K562 (cell line): ENCODE results near the gene HS3ST4. TPM values are rescaled to one million over a fixed set of nuclear protein-coding genes. Genes with fewer than 3 reads are reported as not detected.

ENCODE experiments used
- ATAC-seq: fragments of 200-7000 bp; cut with Tn5 transposase; 3 replicates; pipeline ENCODE4 v1.9.1; 2020; ENCODE audit warnings: moderate library complexity
- BruUV-seq: library from RNA; stranded (reverse); fragments of 400-500 nt; replicated peaks from 2 replicates; lab custom pipeline; 2021; lab: Mats Ljungman, UMichigan
- CTCF ChIA-PET: fragments of 300-600 bp; formaldehyde crosslinking; extraction: SDS; loops from one replicate; lab custom pipeline; 2021; ENCODE audit warnings: low intra/inter-chr PET ratio; lab: Yijun Ruan, JAX
- POLR2A ChIA-PET: fragments of 300-600, 350-650 bp; sonication (Branson Sonifier 250); formaldehyde crosslinking; extraction: SDS; loops from one replicate; lab custom pipeline; 2021; ENCODE audit warnings: antibody characterized with exemption, inconsistent platforms; lab: Yijun Ruan, JAX
- DNase-seq, 4 experiments: peaks; one replicate each; pipeline versions ENCODE4 v3.0.0 to v3.0.0-alpha.2; 2011 to 2018; ENCODE audit warnings: low spot score in 3 of 4, mixed read lengths in 3 of 4; ENCODE audit errors: extremely low read depth in 1 of 4
- FAIRE-seq: peaks from 2 replicates; lab custom pipeline; 2011; peaks lifted over from hg19 to GRCh38; lab: Jason Lieb, UNC
- H2AFZ ChIP-seq: 2 replicates; pipeline ENCODE4 v1.6.0; 2011; ENCODE audit warnings: low read depth, low read length, control low read depth, inconsistent platforms
- H3K27ac ChIP-seq: fragments of 200-600 bp; 3 replicates; pipeline ENCODE4 v1.8.0; 2011; ENCODE audit warnings: low read depth, mild to moderate bottlenecking, control low read depth, inconsistent platforms, low read length, moderate library complexity, mixed read lengths; ENCODE audit errors: extremely low read depth
- H3K27me3 ChIP-seq, 2 experiments: fragments of 300-600 bp in 1 of 2; 2 replicates in 1 of 2; 3 replicates in 1 of 2; pipeline versions ENCODE4 v1.6.0 to v1.8.0; 2011; ENCODE audit warnings: inconsistent platforms in 2 of 2, low read length in 2 of 2, mild to moderate bottlenecking in 1 of 2, mixed read lengths in 1 of 2, moderate library complexity in 1 of 2; ENCODE audit not compliant: control insufficient read depth in 2 of 2, insufficient read depth in 2 of 2
- H3K36me3 ChIP-seq: fragments of 300-600 bp; 3 replicates; pipeline ENCODE4 v1.8.0; 2011; ENCODE audit warnings: mild to moderate bottlenecking, low read length, inconsistent platforms; ENCODE audit not compliant: control insufficient read depth, insufficient read depth
- H3K4me1 ChIP-seq, 2 experiments: fragments of 200-600 bp in 1 of 2; replicated peaks in 1 of 2; 2 replicates in 1 of 2; 3 replicates in 1 of 2; pipeline versions ENCODE4 v1.5.1 to v1.8.0; 2011; ENCODE audit warnings: inconsistent platforms in 2 of 2, low read length in 2 of 2, mild to moderate bottlenecking in 1 of 2, mixed read lengths in 1 of 2, moderate library complexity in 1 of 2; ENCODE audit not compliant: control insufficient read depth in 2 of 2, insufficient read depth in 2 of 2
- H3K4me2 ChIP-seq: 2 replicates; pipeline ENCODE4 v1.6.1; 2011; ENCODE audit warnings: low read length, control low read depth, inconsistent platforms, mixed read lengths; ENCODE audit not compliant: insufficient read depth
- H3K4me3 ChIP-seq: fragments of 200-600 bp; sonication (generic), shearing (Covaris generic); 2 replicates; pipeline ENCODE4 v1.5.1; 2016; ENCODE audit warnings: control low read depth, inconsistent platforms
- H3K79me2 ChIP-seq: fragments of 200-600 bp; 3 replicates; pipeline ENCODE4 v1.8.0; 2011; ENCODE audit warnings: low read length, inconsistent platforms; ENCODE audit not compliant: control insufficient read depth, insufficient read depth
- H3K9ac ChIP-seq, 2 experiments: 2 replicates each; pipeline versions ENCODE4 v1.6.0 to v1.6.1; 2011; ENCODE audit warnings: low read depth in 2 of 2, low read length in 2 of 2, control low read depth in 1 of 2, inconsistent platforms in 1 of 2, mild to moderate bottlenecking in 1 of 2, mixed read lengths in 1 of 2; ENCODE audit not compliant: insufficient read depth in 1 of 2
- H3K9me1 ChIP-seq: one replicate; pipeline ENCODE4 v1.6.0; 2011; ENCODE audit warnings: inconsistent platforms, mild to moderate bottlenecking, low read length, moderate library complexity; ENCODE audit not compliant: control insufficient read depth, insufficient read depth
- H3K9me3 ChIP-seq: replicated peaks from 2 replicates; pipeline ENCODE4 v1.5.1; 2011; ENCODE audit warnings: low read depth, low read length, inconsistent platforms; ENCODE audit not compliant: control insufficient read depth, insufficient read depth
- H4K20me1 ChIP-seq: replicated peaks from 2 replicates; pipeline ENCODE4 v1.6.1; 2011; ENCODE audit warnings: low read length, inconsistent platforms, mixed read lengths; ENCODE audit not compliant: control insufficient read depth, insufficient read depth
- ARID3A ChIP-seq: IDR thresholded peaks from 2 replicates; pipeline ENCODE4 v1.6.1; 2012; ENCODE audit warnings: low read depth, low read length, improper control_type of control experiment, borderline replicate concordance
- CBFA2T2 ChIP-seq: fragments of 450-650 bp; conservative IDR thresholded peaks from 2 replicates; pipeline ENCODE4 v1.6.1; 2017; ENCODE audit warnings: mild to moderate bottlenecking
- MCM2 ChIP-seq: fragments of 450-650 bp; IDR thresholded peaks from 2 replicates; pipeline ENCODE4 v1.6.1; 2017; ENCODE audit warnings: low read depth, mild to moderate bottlenecking
- NBN ChIP-seq: fragments of 450-650 bp; IDR thresholded peaks from 2 replicates; pipeline ENCODE4 v1.6.1; 2016; ENCODE audit warnings: low read depth, mild to moderate bottlenecking
- NFXL1 ChIP-seq: fragments of 450-650 bp; formaldehyde crosslinking; IDR thresholded peaks from 2 replicates; pipeline ENCODE4 v1.4.0; 2021; ENCODE audit warnings: mild to moderate bottlenecking
- RBFOX2 ChIP-seq: fragments of 200-400 bp; formaldehyde crosslinking; IDR thresholded peaks from 2 replicates; pipeline ENCODE4 v1.6.1; 2017; ENCODE audit warnings: low read depth, mild to moderate bottlenecking, low read length, moderate library complexity
- RBM15 ChIP-seq: fragments of 200-400 bp; formaldehyde crosslinking; IDR thresholded peaks from 2 replicates; pipeline ENCODE4 v1.6.1; 2018; ENCODE audit warnings: mild to moderate bottlenecking, low read length, moderate library complexity; ENCODE audit not compliant: insufficient read depth
- RHOXF2B ChIP-seq: fragments of 250-450 bp; sonication (Bioruptor Pico); conservative IDR thresholded peaks from 2 replicates; pipeline ENCODE4 v1.5.1; 2021
- SIRT6 ChIP-seq: IDR thresholded peaks from one replicate; pipeline ENCODE4 v1.6.1; 2012; ENCODE audit warnings: low read depth, mild to moderate bottlenecking, control low read depth, inconsistent platforms, low read length, moderate library complexity
- ZFP91 ChIP-seq: sonication (generic); formaldehyde crosslinking; IDR thresholded peaks from 2 replicates; pipeline ENCODE4 v1.8.0; 2022; ENCODE audit warnings: mild to moderate bottlenecking, missing genetic modification reagents
- ZNF277 ChIP-seq: fragments of 250-450 bp; sonication (Bioruptor Pico); IDR thresholded peaks from 2 replicates; pipeline ENCODE4 v1.8.0; 2022; ENCODE audit warnings: inconsistent platforms, mild to moderate bottlenecking, moderate library complexity, borderline replicate concordance
- WGBS: fragments of 100-300 bp; shearing (Covaris generic); methylation state at CpG from one replicate; pipeline ENCODE4 v1.1.6; 2016; ENCODE audit warnings: low coverage, mixed read lengths; ENCODE audit not compliant: insufficient coverage; ENCODE audit errors: missing lambda C conversion rate; 5-methylcytosine and 5-hydroxymethylcytosine counted together
- in situ Hi-C: fragments of 300-500 bp; cut with MboI; formaldehyde crosslinking; loops from 4 replicates; pipeline ENCODE4 v1.15.0; 2018; ENCODE audit warnings: inconsistent platforms, mixed read lengths
- intact Hi-C: fragments of 100-400 bp; cut with micrococcal nuclease; formaldehyde crosslinking; loops from 2 replicates; pipeline ENCODE4 v1.14.2; 2022
- polyA plus RNA-seq, 8 experiments: library from polyadenylated mRNA; depleted of rRNA in 4 of 8; stranded (reverse) in 5 of 8; unstranded in 3 of 8; fragments of >200 nt; fragmentation: Nextera tagmentation in 2 of 8; fragmentation: Illumina TruSeq in 1 of 8; extraction: Ambion mirVana in 2 of 8; extraction: Trizol in 1 of 8; gene quantifications; 2 replicates each; pipeline versions ENCODE4 v1.2.1 to v1.2.3, GENCODE V29; 2011 to 2014; ENCODE audit warnings: inconsistent platforms in 1 of 8, missing spikeins in 1 of 8
- total RNA-seq, 7 experiments: library from RNA; depleted of rRNA in 6 of 7; stranded (reverse); fragments of >200 nt in 6 of 7; fragmentation: Illumina TruSeq in 2 of 7; extraction: Trizol in 2 of 7; gene quantifications; 2 replicates each; pipeline versions ENCODE4 v1.2.1 to v1.2.3, GENCODE V29; 2011 to 2021; ENCODE audit warnings: low replicate concordance in 1 of 7

Gene HS3ST4
- total and polyA plus RNA-seq, 9 of the 15 experiments (the other 6 are each of a cell fraction or from before 2014, with no cell fraction given) = not detected

GRCh38 chr16:26120729-26121128, 429.0 kb downstream of the HS3ST4 start (continued):
- no peak for TF ChIP-seq ARID3A
- no peak for TF ChIP-seq NBN
- no peak for TF ChIP-seq ZNF277 (CRISPR knock-in tag)
- TF ChIP-seq CBFA2T2 = no peak
- TF ChIP-seq RHOXF2B (CRISPR knock-in tag) = no peak
- TF ChIP-seq SIRT6 = no peak
- no peak for TF ChIP-seq RBM15
- TF ChIP-seq MCM2 = no peak

GRCh38 chr16:26128296-26128695, 436.5 kb downstream of the HS3ST4 start:
- Histone ChIP-seq H3K4me1 (no peaks in the 10 kb centered on the region), H3K36me3 (no peaks in the 10 kb centered on the region), H3K27me3 (no peaks in the 10 kb centered on the region), H2AFZ (no peak overlapping the region), H3K79me2 (no peaks in the 10 kb centered on the region), H3K9me3 (no peaks in the 10 kb centered on the region), H4K20me1 (peaks cover 4% of the 10 kb centered on the region; the same call in 1 of the 2 replicates), H3K4me3 (no peak overlapping the region), H3K27ac (no peak overlapping the region), H3K4me2 (no peak overlapping the region), H3K9me1 (no peaks in the 10 kb centered on the region), H3K9ac (no peak overlapping the region)
- FAIRE-seq = no peak
- no TSS peak for BruUV-seq
- in situ Hi-C loops (no loop called here), intact Hi-C loops (no loop called here)
- TF ChIP-seq RBFOX2 = no peak
- TF ChIP-seq ZFP91 (CRISPR knock-in tag) = no peak
- no peak for TF ChIP-seq NFXL1 (CRISPR knock-in tag)
- WGBS = 0% methylated on average over 1 of the region's 1 CpG
- DNase-seq = no peak
- POLR2A ChIA-PET = no interaction called here
- CTCF ChIA-PET = no interaction called here
- ATAC-seq = no peak
